Endothelial cell of umbilical vein (primary cell): ENCODE measurements around the gene CPA1. TPM values are rescaled to one million over a fixed set of nuclear protein-coding genes. Genes with fewer than 3 reads are reported as not detected.

Experiments used
- BruUV-seq: library from RNA; stranded (reverse); fragments of 400-500 nt; replicated peaks from 2 replicates; lab custom pipeline; 2021; lab: Mats Ljungman, UMichigan
- CTCF ChIA-PET: fragments of 300-600, 350-600 bp; sonication (Branson Sonifier 250); formaldehyde crosslinking; loops from one replicate; lab custom pipeline; 2021; ENCODE audit warnings: antibody characterized with exemption, inconsistent platforms; lab: Charles Lee
- POLR2A ChIA-PET: fragments of 300-600, 350-600 bp; sonication (Branson Sonifier 250); formaldehyde crosslinking; loops from one replicate; lab custom pipeline; 2021; ENCODE audit warnings: antibody characterized with exemption, inconsistent platforms; lab: Charles Lee
- DNase-seq: peaks from one replicate; pipeline ENCODE4 v3.0.0-alpha.2; 2011; ENCODE audit warnings: low read depth, low spot score
- FAIRE-seq: peaks from 2 replicates; lab custom pipeline; 2011; peaks lifted over from hg19 to GRCh38; lab: Jason Lieb, UNC
- H2AFZ ChIP-seq: 2 replicates; pipeline ENCODE4 v1.6.0; 2012; ENCODE audit warnings: low read depth, low read length, control low read depth, inconsistent platforms
- H3K27ac ChIP-seq: 2 replicates; pipeline ENCODE4 v1.5.1; 2011; ENCODE audit warnings: low read depth, mild to moderate bottlenecking, control low read depth, low read length, moderate library complexity; ENCODE audit not compliant: insufficient read depth
- H3K27me3 ChIP-seq, 2 experiments: 2 replicates each; pipeline versions ENCODE4 v1.6.0 to v1.6.1; 2011; ENCODE audit warnings: low read length in 2 of 2, mixed read lengths in 1 of 2; ENCODE audit not compliant: control insufficient read depth in 2 of 2, insufficient read depth in 2 of 2
- H3K36me3 ChIP-seq, 2 experiments: 2 replicates in 1 of 2; 3 replicates in 1 of 2; pipeline ENCODE4 v1.5.1; 2011; ENCODE audit warnings: low read length in 2 of 2, mild to moderate bottlenecking in 1 of 2, moderate library complexity in 1 of 2; ENCODE audit not compliant: control insufficient read depth in 2 of 2, insufficient read depth in 2 of 2; ENCODE audit errors: extremely low read depth in 1 of 2
- H3K4me1 ChIP-seq: 3 replicates; pipeline ENCODE4 v1.5.1; 2011; ENCODE audit warnings: mild to moderate bottlenecking, low read length; ENCODE audit not compliant: control insufficient read depth, insufficient read depth; ENCODE audit errors: extremely low read depth
- H3K4me2 ChIP-seq: 2 replicates; pipeline ENCODE4 v1.6.1; 2011; ENCODE audit warnings: low read length, control low read depth, mixed read lengths; ENCODE audit not compliant: insufficient read depth
- H3K4me3 ChIP-seq, 3 experiments: fragments of 200-600 bp in 1 of 3; sonication (generic), shearing (Covaris generic) in 1 of 3; replicated peaks in 1 of 3; 2 replicates each; pipeline ENCODE4 v1.5.1; 2011 to 2016; ENCODE audit warnings: control low read depth in 3 of 3, low read length in 3 of 3, mild to moderate bottlenecking in 2 of 3, inconsistent platforms in 1 of 3, low read depth in 1 of 3, moderate library complexity in 1 of 3; ENCODE audit not compliant: insufficient read depth in 1 of 3
- H3K79me2 ChIP-seq: 2 replicates; pipeline ENCODE4 v1.6.0; 2012; ENCODE audit warnings: low read length, inconsistent platforms; ENCODE audit not compliant: control insufficient read depth, insufficient read depth
- H3K9ac ChIP-seq: replicated peaks from 2 replicates; pipeline ENCODE3; 2011; ENCODE audit warnings: low read length, control low read depth; ENCODE audit not compliant: insufficient read depth; ENCODE audit errors: extremely low read depth
- H3K9me1 ChIP-seq: replicated peaks from 3 replicates; pipeline ENCODE4 v1.6.0; 2011; ENCODE audit warnings: mild to moderate bottlenecking, low read length; ENCODE audit not compliant: control insufficient read depth, insufficient read depth; ENCODE audit errors: extremely low read depth
- H3K9me3 ChIP-seq: replicated peaks from 2 replicates; pipeline ENCODE4 v1.5.1; 2012; ENCODE audit warnings: low read length, inconsistent platforms; ENCODE audit not compliant: control insufficient read depth, insufficient read depth
- H4K20me1 ChIP-seq: replicated peaks from 2 replicates; pipeline ENCODE3; 2011; ENCODE audit warnings: mild to moderate bottlenecking, low read length; ENCODE audit not compliant: control insufficient read depth, insufficient read depth; ENCODE audit errors: extremely low read depth
- CTCF ChIP-seq, 2 donors: IDR thresholded peaks; 1 replicate in 1 of 2; 2 replicates in 1 of 2; pipeline ENCODE4 v1.5.1; 2011; ENCODE audit warnings: low read length in 2 of 2, mild to moderate bottlenecking in 2 of 2, moderate library complexity in 2 of 2, control low read depth in 1 of 2, inconsistent platforms in 1 of 2, low read depth in 1 of 2; ENCODE audit not compliant: insufficient read depth in 1 of 2; ENCODE audit errors: extremely low read depth in 1 of 2
- EZH2 ChIP-seq: IDR thresholded peaks from 2 replicates; pipeline ENCODE4 v1.6.1; 2012; ENCODE audit warnings: borderline replicate concordance, low read depth, mild to moderate bottlenecking, moderate library complexity, low read length, inconsistent platforms; ENCODE audit not compliant: severe bottlenecking
- GATA2 ChIP-seq: IDR thresholded peaks from 2 replicates; pipeline ENCODE4 v1.7.0; 2011; ENCODE audit warnings: low read depth, mild to moderate bottlenecking, moderate library complexity, mixed read lengths, low read length; ENCODE audit not compliant: insufficient read length, insufficient read depth
- JUN ChIP-seq: IDR thresholded peaks from 2 replicates; pipeline ENCODE4 v1.6.1; 2011; ENCODE audit warnings: borderline replicate concordance, low read depth; ENCODE audit not compliant: insufficient read length, insufficient read depth
- MYC ChIP-seq: IDR thresholded peaks from one replicate; pipeline ENCODE4 v1.6.1; 2011; ENCODE audit warnings: mild to moderate bottlenecking, low read depth, low read length
- dilution Hi-C: fragments of 300-500 bp; cut with MboI; formaldehyde crosslinking; loops from one replicate; pipeline ENCODE4 v1.15.0; 2019; ENCODE audit warnings: low sequenced_read_pairs; ENCODE audit not compliant: extremely low pct_ligation_motif_present
- intact Hi-C: fragments of 100-400 bp; cut with micrococcal nuclease; formaldehyde crosslinking; loops from one replicate; pipeline ENCODE4 v1.10.0; 2022
- polyA plus RNA-seq, 4 experiments: library from polyadenylated mRNA; depleted of rRNA in 3 of 4; stranded (reverse) in 3 of 4; unstranded in 1 of 4; fragments of >200 nt; gene quantifications; 2 replicates each; pipeline versions ENCODE4 v1.2.1 to v1.2.3, GENCODE V29; 2011 to 2012; ENCODE audit warnings: missing spikeins in 1 of 4
- total RNA-seq: library from RNA; stranded (reverse); gene quantifications from 2 replicates; pipeline ENCODE4 v1.2.3, GENCODE V29; 2021

CPA1 gene
- total and polyA plus RNA-seq, 2 donors (not counting 3 experiments of a cell fraction or from before 2014, with no cell fraction given), result not detected

GRCh38 chr7:130341882-130342281, 38.4 kb upstream of the CPA1 start:
- Histone ChIP-seq H2AFZ (no peak overlapping the region), H3K27me3 (peaks cover 0 to 5% of the 10 kb centered on the region in 2 experiments), H3K9me1 (no peaks in the 10 kb centered on the region), H3K9ac (no peak overlapping the region), H3K4me1 (no peaks in the 10 kb centered on the region), H3K79me2 (no peaks in the 10 kb centered on the region), H3K4me2 (no peak overlapping the region), H3K27ac (no peak overlapping the region), H3K4me3 (no peak overlapping the region), H3K9me3 (no peaks in the 10 kb centered on the region), H4K20me1 (no peaks in the 10 kb centered on the region), H3K36me3 (no peaks in the 10 kb centered on the region)
- CTCF ChIA-PET, result no interaction called here
- dilution Hi-C loops, result no loop called here
- DNase-seq (no peak), FAIRE-seq (no peak)
- intact Hi-C loops, result no loop called here
- BruUV-seq, result no TSS peak
- POLR2A ChIA-PET, result no interaction called here
- TF ChIP-seq JUN, result no peak
- no peak for TF ChIP-seq GATA2
- no peak for TF ChIP-seq CTCF (IDR thresholded peaks at IDR 0.05; ENCODE audit: extremely low read depth in 1 of 2, insufficient read depth in 1 of 2, low read depth in 1 of 2, low read length in 2 of 2)
- TF ChIP-seq MYC, result no peak
- no peak for TF ChIP-seq EZH2
